AG04449 (cell line): ENCODE results near the gene CAPN12.

Source experiments
- CTCF ChIA-PET: fragments of 350-600 bp; formaldehyde crosslinking; extraction: SDS; loops from one replicate; lab custom pipeline; 2021; ENCODE audit warnings: antibody characterized with exemption; lab: Yijun Ruan, JAX
- POLR2A ChIA-PET: fragments of 400-600, 350-600 bp; formaldehyde crosslinking; extraction: SDS; loops from one replicate; lab custom pipeline; 2020; ENCODE audit warnings: antibody characterized with exemption, inconsistent platforms; lab: Yijun Ruan, JAX
- DNase-seq: peaks from one replicate; pipeline ENCODE4 v3.0.0-alpha.2; 2010; ENCODE audit warnings: low read depth, low spot score
- H3K4me3 ChIP-seq: 2 replicates; pipeline ENCODE4 v1.5.1; 2011; ENCODE audit warnings: low read depth, mild to moderate bottlenecking, control low read depth, low read length
- TF ChIP-seq, protein P1 (sequence below): IDR thresholded peaks from one replicate; pipeline ENCODE4 v1.5.1; 2011; ENCODE audit warnings: mild to moderate bottlenecking, moderate library complexity, low read length, control low read depth, inconsistent platforms; ENCODE audit not compliant: insufficient read depth; ENCODE audit errors: missing control alignments

The CAPN12 gene

DNA sequence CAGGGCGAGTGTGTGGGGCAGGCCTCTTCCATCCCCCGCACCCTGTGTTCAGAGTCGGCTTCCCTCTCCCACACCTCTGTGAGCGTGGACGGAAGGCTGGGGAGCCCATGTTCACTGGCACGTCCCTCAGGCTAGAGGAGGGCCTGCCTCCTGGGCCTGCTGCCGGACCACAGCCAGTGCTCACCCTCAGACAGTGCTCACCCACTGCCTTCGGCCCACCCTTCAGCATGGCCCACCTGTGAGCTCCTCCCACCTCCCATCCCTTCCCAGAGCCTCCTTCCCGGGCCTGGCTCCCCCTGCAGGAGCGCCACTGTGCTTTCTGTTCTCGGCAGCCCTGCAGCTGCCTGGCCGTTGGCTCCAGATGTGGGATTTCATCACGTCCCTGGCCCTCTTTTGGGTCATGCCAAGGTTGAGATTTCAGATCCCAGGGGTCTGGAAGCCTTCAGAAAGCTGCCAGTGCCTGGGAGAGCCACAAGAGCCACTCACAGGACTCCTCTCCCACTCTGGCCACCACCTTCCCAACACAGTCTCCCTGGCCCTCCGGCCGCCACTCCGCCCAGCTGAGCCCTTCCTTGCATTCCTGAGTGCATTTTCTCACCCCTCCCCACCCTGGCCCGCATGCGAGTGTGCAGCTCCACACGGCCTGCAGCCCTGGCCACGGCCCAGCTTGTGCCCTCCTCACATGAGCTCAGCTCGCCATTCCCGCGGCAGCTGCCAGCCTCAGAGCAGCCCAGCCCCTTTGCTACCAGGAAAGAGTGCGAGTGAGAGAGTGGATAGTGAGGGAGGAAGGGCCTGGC, 25.3 kb downstream of the CAPN12 start:
- ChIA-PET POLR2A (interaction anchor here (0.6 to 1.3 kb wide), 4 partner anchors 56 to 92 kb away, joined by 3 to 6 read pairs (median 3); partner anchors contain the start of gene ACTN4), CTCF (interaction anchor here (0.6 to 1.1 kb wide), 4 partner anchors 11 to 82 kb away, joined by 3 to 4 read pairs (median 4); no protein-coding TSS in a partner anchor)
- TF ChIP-seq, protein P1, sequence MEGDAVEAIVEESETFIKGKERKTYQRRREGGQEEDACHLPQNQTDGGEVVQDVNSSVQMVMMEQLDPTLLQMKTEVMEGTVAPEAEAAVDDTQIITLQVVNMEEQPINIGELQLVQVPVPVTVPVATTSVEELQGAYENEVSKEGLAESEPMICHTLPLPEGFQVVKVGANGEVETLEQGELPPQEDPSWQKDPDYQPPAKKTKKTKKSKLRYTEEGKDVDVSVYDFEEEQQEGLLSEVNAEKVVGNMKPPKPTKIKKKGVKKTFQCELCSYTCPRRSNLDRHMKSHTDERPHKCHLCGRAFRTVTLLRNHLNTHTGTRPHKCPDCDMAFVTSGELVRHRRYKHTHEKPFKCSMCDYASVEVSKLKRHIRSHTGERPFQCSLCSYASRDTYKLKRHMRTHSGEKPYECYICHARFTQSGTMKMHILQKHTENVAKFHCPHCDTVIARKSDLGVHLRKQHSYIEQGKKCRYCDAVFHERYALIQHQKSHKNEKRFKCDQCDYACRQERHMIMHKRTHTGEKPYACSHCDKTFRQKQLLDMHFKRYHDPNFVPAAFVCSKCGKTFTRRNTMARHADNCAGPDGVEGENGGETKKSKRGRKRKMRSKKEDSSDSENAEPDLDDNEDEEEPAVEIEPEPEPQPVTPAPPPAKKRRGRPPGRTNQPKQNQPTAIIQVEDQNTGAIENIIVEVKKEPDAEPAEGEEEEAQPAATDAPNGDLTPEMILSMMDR: peak; percentile 51
- no peak for DNase-seq
- no peak overlapping the region for H3K4me3 ChIP-seq

DNA sequence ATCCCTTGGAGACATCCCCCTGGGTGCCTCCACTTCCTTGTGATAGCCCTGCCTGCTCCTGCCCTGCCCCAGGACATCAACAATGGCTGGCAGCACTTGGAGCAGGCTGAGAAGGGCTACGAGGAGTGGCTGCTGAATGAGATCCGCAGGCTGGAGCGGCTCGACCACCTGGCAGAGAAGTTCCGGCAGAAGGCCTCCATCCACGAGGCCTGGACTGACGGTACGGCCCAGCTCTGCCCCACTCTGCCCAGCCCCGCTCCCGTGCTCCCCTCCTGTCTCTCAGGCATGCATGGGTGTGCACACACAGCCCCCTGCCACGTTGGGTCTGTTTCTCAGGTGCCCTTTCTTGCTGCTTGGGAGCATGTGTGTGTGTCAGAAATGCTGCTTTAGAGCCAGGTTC, 26.4 kb downstream of the CAPN12 start:
- CTCF ChIA-PET: no interaction called here
- TF ChIP-seq, protein P1: no peak
- no peak for DNase-seq

DNA sequence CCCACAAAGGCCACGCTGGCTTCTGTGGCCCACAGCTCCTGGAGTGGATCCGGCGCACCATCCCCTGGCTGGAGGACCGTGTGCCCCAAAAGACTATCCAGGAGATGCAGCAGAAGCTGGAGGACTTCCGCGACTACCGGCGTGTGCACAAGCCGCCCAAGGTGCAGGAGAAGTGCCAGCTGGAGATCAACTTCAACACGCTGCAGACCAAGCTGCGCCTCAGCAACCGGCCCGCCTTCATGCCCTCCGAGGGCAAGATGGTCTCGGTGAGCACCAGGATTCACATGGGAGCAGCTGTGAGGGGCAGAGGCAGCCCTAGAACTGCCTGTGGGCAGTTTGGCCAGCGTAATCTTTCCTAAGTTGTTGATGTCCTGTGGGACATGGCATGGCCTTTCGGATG, 27.2 kb downstream of the CAPN12 start:
- ChIA-PET CTCF (interaction anchor here (1.4 to 1.7 kb wide), 2 partner anchors 13 to 213 kb away, joined by 4 to 5 read pairs; partner anchors contain the start of genes MRPS12 and SARS2), POLR2A (no interaction called here)
- DNase-seq: no peak
- H3K4me3 ChIP-seq: no peak overlapping the region
- TF ChIP-seq, protein P1: no peak

More for the DNA sequence above, 26.4 kb downstream of the CAPN12 start:
- H3K4me3 ChIP-seq: no peak overlapping the region
- POLR2A ChIA-PET: no interaction called here

DNA sequence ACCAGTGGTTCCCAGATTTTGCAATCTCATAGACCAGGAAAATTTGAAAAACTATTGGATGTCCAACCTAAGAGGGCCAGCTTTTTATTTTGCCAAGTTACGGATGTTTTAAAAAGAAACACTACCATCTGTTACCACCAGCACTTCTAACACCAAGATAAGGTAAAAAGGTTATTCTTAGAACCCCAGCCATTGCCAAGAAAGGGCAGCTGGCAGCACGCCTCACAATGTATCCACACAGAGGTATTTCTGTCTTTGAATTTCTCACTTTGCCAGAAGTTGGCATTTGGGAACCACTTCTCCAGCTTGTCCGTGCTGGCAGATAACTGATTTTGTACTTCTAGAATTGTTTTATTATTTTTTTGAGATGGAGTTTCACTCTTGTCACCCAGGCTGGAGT, 28.7 kb downstream of the CAPN12 start:
- TF ChIP-seq, protein P1: no peak
- no peak for DNase-seq
- ChIA-PET CTCF (interaction anchor here (1.0 to 3.5 kb wide), 6 partner anchors 8 to 80 kb away, joined by 3 to 12 read pairs (median 4); no protein-coding TSS in a partner anchor), POLR2A (no interaction called here)
- H3K4me3 ChIP-seq: no peak overlapping the region

DNA sequence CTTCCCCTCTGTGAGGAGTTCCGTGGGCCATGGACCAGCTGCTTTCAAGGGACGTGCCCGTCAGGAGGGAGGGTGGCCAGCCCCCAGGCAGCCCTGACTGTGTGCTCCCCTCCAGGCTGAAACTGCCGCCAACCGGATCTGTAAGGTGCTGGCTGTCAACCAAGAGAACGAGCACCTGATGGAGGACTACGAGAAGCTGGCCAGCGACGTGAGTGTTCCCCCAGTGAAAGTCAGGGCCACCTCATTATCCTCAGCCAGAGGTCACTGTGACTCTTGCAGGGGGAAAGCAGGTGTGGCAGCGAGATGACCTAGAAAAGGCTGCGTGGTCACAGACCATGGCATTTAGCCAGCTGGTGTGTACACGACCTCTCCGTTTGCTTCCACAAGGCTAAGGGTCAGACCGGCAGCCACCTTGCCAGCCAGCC, 29.9 kb downstream of the CAPN12 start:
- DNase-seq: no peak
- no peak overlapping the region for H3K4me3 ChIP-seq
- POLR2A ChIA-PET: interaction anchor here (1.4 kb wide), 1 partner anchor 9 kb away, joined by 4 read pairs; no protein-coding TSS in a partner anchor
- CTCF ChIA-PET: interaction anchor here (1.1 to 3.5 kb wide), 5 partner anchors 9 to 66 kb away, joined by 3 to 12 read pairs (median 4); no protein-coding TSS in a partner anchor
- TF ChIP-seq, protein P1: no peak

DNA sequence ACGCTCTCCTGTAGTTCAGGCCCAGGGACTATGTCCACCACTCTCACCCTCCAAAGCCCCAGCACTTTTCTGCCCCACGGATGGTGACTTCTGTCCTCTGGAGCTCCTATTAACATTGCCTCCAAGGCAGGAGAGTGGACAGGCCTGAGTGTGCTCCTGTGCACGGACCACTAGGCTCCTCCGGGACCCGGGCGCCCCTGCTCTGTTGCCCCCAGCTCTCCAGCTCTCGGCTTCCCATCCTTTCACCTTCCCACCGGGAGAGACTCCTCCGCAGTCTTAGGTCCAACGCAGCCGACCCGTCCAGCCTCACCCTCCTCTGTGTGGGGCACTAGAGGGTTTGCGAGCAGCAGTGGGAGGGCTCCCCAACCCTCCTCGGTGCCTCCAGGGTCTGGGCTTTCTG, 30.4 kb downstream of the CAPN12 start:
- H3K4me3 ChIP-seq: no peak overlapping the region
- no peak for DNase-seq
- TF ChIP-seq, protein P1: no peak
- POLR2A ChIA-PET: interaction anchor here (1.4 kb wide), 1 partner anchor 9 kb away, joined by 4 read pairs; no protein-coding TSS in a partner anchor
- CTCF ChIA-PET: interaction anchor here (1.1 to 3.5 kb wide), 4 partner anchors 10 to 65 kb away, joined by 3 to 12 read pairs (median 4); no protein-coding TSS in a partner anchor
